Spinal cord (tissue), 10 donors: Measurements from ENCODE around the gene DTX3L. TPM values are rescaled to one million over a fixed set of nuclear protein-coding genes. Genes with fewer than 3 reads are reported as not detected.

Experiments used
- DNase-seq, 6 donors: peaks; one replicate each; pipeline versions ENCODE4 v3.0.0 to v3.0.0-alpha.2; 2013 to 2015; ENCODE audit warnings: low spot score in 6 of 6, low read depth in 4 of 6
- H3K27ac ChIP-seq: one replicate; pipeline ENCODE4 v1.5.1; 2013; ENCODE audit warnings: low read depth, low read length, control low read depth
- H3K27me3 ChIP-seq: one replicate; pipeline ENCODE4 v1.6.1; 2013; ENCODE audit warnings: low read length; ENCODE audit not compliant: control insufficient read depth, insufficient read depth
- H3K36me3 ChIP-seq: one replicate; pipeline ENCODE4 v1.6.1; 2013; ENCODE audit warnings: low read length; ENCODE audit not compliant: control insufficient read depth, insufficient read depth
- H3K4me1 ChIP-seq: one replicate; pipeline ENCODE4 v1.6.1; 2013; ENCODE audit warnings: low read length; ENCODE audit not compliant: control insufficient read depth, insufficient read depth
- H3K4me3 ChIP-seq: one replicate; pipeline ENCODE4 v1.5.1; 2013; ENCODE audit warnings: low read depth, low read length, control low read depth
- H3K9me3 ChIP-seq: one replicate; pipeline ENCODE4 v1.6.1; 2013; ENCODE audit warnings: low read length; ENCODE audit not compliant: control insufficient read depth, insufficient read depth
- WGBS: methylation state at CpG from one replicate; pipeline ENCODE4 v1.1.5; 2013; ENCODE audit warnings: missing lambda C conversion rate; ENCODE audit not compliant: insufficient coverage; 5-methylcytosine and 5-hydroxymethylcytosine counted together
- polyA plus RNA-seq, 2 donors: library from polyadenylated mRNA; unstranded; fragments of 120-200 nt; gene quantifications; one replicate each; pipeline ENCODE4 v1.2.1, GENCODE V29; 2013; ENCODE audit not compliant: insufficient read length in 2 of 2
- total RNA-seq, 2 donors: library from RNA; depleted of rRNA in 1 of 2; stranded (reverse); fragments of 120-200 nt in 1 of 2; fragments of >200 nt in 1 of 2; gene quantifications; one replicate each; pipeline versions ENCODE4 v1.2.3 to v1.2.4, GENCODE V29; 2013 to 2014
- donor health status: healthy.

DTX3L gene
- total and polyA plus RNA-seq, 4 donors: 6.8 to 13.4 (median 10.6) TPM

DNA sequence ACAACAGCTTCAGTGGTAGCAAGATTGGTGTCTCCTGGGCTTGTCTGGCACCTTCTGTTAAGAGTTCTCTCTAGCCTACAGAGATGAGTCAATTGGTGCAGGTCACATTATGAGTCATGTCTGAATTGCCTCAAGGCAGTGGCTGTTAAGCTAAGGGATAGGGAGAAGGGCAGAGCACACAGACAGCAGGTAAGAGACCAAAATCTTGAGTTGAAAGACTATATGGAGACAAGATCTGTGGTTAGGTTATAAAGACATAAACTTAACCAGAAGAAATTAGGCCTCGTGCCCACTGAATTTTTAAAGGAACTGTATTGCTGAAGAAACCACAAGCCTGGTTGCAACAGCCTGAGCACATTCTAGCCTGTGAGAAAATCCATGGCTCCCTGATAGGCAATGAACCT, 30.2 kb upstream of the DTX3L start:
- H3K4me3 ChIP-seq: no peak overlapping the region
- no peak overlapping the region for H3K27ac ChIP-seq
- no peaks in the 10 kb centered on the region for H3K9me3 ChIP-seq
- no peak for DNase-seq
- no peaks in the 10 kb centered on the region for H3K4me1 ChIP-seq
- no CpG with 5 or more reads among the region's 1 CpG for WGBS
- H3K36me3 ChIP-seq: peaks cover 4% of the 10 kb centered on the region
- H3K27me3 ChIP-seq: no peaks in the 10 kb centered on the region

DNA sequence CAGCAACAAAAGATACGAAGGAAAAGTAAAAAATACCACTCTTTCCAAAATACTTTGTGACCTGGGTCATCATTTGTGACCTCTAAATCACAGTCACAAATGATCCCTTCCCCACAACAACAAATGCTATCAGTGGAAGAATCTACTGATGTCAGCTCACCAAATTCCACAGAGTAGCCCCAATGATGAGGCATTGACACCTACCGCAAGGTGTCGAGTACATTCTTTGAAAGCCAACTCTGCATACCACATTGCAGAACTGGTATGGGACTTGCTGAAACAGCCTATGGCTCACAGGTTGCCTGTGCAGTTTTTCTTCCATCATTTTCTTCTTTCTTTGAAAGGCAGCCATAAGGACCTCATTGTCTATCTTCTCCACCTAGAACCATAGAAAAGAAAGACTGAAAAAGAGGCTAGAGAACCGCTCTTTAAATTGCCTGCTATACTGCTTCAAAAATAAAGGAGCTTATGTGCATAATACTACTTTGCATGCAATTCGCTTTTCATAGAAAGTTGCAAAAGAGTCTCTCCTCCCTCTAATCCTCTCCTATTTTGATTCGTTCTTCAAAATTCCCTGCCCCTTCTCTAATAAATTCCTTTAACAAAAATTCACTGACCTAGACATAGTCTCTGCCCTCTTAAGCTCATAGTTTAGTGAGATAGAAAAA, 28.0 kb upstream of the DTX3L start:
- H3K27ac ChIP-seq: no peak overlapping the region
- H3K4me3 ChIP-seq: no peak overlapping the region
- no peaks in the 10 kb centered on the region for H3K4me1 ChIP-seq
- H3K36me3 ChIP-seq: peaks cover 7% of the 10 kb centered on the region
- no peaks in the 10 kb centered on the region for H3K27me3 ChIP-seq
- no peak for DNase-seq
- no peaks in the 10 kb centered on the region for H3K9me3 ChIP-seq
- whole genome bisulfite sequencing: 77% methylated on average over 2 of the region's 6 CpGs

DNA sequence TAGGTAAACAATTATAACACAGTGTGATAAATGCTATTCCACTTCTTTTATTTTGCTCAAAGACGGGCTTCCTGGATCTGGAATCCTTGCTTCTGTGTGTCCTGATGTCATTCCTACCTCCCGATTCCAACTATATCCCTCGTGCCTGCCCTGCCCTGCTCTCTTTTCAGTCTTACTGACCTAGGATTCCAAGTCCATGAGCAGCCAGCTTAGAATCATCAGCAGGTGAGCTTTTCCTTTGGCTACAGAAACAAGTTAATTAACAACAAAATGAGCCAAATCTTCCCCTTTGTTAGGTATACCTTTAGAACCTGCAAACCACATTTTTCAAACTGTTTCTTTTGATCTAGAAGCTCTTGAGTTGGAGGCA, 27.5 kb upstream of the DTX3L start:
- no peaks in the 10 kb centered on the region for H3K9me3 ChIP-seq
- no peaks in the 10 kb centered on the region for H3K4me1 ChIP-seq
- H3K4me3 ChIP-seq: no peak overlapping the region
- 68% methylated on average over 3 of the region's 3 CpGs for WGBS
- H3K27ac ChIP-seq: no peak overlapping the region
- no peaks in the 10 kb centered on the region for H3K27me3 ChIP-seq
- no peak for DNase-seq
- peaks cover 7% of the 10 kb centered on the region for H3K36me3 ChIP-seq

DNA sequence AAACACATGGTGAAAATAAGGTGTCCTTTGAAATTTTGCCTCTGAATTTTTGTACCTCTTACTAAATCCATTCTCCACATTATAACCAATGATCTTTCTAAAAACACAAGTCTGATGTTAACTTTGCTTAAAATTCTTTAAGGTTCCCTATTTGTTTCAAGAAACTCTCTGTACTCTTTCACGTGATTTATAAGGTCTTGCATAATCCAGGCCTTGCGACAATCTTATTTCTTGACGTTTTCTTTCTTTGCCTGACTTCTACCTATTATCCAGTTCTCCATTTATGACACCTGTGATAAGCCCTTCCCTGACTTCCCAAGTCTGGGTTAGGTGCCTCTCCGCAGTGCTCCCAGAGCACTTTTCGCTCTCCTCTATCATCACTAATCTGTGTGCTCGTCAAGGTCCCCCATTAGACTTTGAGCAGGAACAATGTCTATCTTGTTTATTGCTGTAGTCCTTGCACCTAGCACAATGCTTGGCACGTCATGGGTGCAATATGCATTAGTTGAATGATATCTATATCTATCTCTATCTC, 25.1 kb upstream of the DTX3L start:
- peaks cover 10% of the 10 kb centered on the region for H3K36me3 ChIP-seq
- no peaks in the 10 kb centered on the region for H3K4me1 ChIP-seq
- H3K9me3 ChIP-seq: no peaks in the 10 kb centered on the region
- no peaks in the 10 kb centered on the region for H3K27me3 ChIP-seq
- H3K27ac ChIP-seq: no peak overlapping the region
- no peak overlapping the region for H3K4me3 ChIP-seq
- DNase-seq: no peak
- 97% methylated on average over 3 of the region's 7 CpGs for WGBS

DNA sequence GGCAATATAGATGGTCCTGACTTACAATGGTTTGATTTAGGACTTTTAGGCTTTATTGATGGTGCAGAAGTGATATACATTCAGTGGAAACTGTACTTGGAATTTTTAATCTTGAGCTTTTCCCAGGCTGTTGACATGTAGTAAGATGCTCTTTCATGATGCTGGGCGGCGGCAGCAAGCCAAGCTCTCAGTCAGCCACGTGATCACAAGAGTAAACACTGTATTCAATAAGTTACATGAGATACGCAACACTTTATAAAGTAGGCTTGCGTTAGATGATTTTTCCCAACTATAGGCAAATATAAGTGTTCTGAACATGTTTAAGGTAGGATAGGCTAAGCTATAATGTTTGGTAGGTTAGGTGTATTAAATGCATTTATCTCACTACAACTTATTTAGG, 18.0 kb upstream of the DTX3L start:
- Histone ChIP-seq H3K4me3 (no peak overlapping the region), H3K27ac (no peak overlapping the region), H3K4me1 (no peaks in the 10 kb centered on the region), H3K36me3 (peaks cover 11% of the 10 kb centered on the region), H3K27me3 (no peaks in the 10 kb centered on the region), H3K9me3 (no peaks in the 10 kb centered on the region)
- no peak for DNase-seq
- no CpG with 5 or more reads among the region's 5 CpGs for WGBS

DNA sequence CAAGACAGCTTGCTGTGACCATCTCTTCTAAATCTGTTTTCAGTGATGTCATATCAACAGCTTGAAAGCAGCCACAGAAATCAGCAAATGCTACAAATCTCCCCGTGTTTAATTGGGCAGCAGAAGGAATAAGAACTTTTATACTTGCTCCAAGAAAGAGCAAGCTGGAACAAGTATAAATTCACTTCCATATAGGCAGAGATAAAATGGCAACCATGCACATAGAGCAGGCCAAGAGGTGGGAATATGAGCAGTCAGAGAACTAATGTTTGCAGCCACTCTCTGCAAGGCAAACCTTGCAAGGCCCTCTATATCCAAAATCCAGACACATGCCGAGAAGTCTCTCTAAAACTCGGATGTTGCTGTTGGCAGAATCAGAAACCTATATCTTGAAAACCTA, 16.1 kb upstream of the DTX3L start:
- H3K4me1 ChIP-seq: no peaks in the 10 kb centered on the region
- no peaks in the 10 kb centered on the region for H3K9me3 ChIP-seq
- no peak overlapping the region for H3K27ac ChIP-seq
- WGBS: no CpG with 5 or more reads among the region's 3 CpGs
- no peaks in the 10 kb centered on the region for H3K27me3 ChIP-seq
- no peak overlapping the region for H3K4me3 ChIP-seq
- DNase-seq: peak in 1 of 6 donors; percentile 25
- H3K36me3 ChIP-seq: peaks cover 11% of the 10 kb centered on the region

DNA sequence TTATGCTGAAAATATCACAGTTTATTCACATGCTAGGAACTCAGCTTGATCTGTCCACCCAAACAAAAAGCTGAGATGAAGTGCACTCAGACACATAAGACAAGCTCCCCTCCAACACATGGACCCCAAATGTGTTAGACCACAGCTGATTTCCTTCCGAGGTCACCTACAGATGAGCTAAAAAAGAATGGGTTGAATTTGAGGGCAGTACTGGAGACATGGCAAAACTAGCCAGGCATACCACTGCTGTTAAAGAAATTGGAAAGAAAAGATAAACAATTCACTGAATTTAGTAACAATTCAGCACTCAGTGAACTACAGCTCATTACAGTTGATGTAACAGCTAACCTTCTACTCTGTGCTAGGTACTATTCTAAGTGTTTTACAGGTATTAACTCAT, 15.5 kb upstream of the DTX3L start:
- Histone ChIP-seq H3K4me3 (no peak overlapping the region), H3K9me3 (no peaks in the 10 kb centered on the region), H3K27ac (no peak overlapping the region), H3K4me1 (no peaks in the 10 kb centered on the region), H3K27me3 (no peaks in the 10 kb centered on the region), H3K36me3 (peaks cover 11% of the 10 kb centered on the region)
- DNase-seq: no peak
- no CpG with 5 or more reads among the region's 1 CpG for WGBS

DNA sequence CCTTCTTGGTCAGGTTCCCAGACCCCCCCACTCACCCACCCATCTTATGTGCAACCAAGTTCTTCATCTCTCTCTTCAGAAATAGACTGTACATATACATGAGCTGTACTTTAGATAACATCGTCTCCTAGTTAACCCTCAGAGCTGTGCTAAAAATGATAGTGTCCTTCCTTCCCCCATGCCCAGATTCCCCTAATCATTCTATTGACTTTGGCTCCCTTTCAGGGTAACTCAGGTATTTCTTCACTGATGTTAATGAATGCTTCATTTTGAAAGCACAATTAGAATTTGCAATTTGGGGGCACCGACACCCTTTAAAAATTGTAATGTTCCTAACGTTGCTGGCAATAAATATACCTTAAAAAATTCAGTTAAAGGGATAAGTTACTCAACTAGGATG, 11.0 kb upstream of the DTX3L start:
- Histone ChIP-seq H3K9me3 (no peaks in the 10 kb centered on the region), H3K36me3 (peaks cover 3% of the 10 kb centered on the region), H3K27me3 (no peaks in the 10 kb centered on the region), H3K27ac (no peak overlapping the region), H3K4me1 (no peaks in the 10 kb centered on the region), H3K4me3 (no peak overlapping the region)
- no peak for DNase-seq
- WGBS: 100% methylated on average over 1 of the region's 3 CpGs

DNA sequence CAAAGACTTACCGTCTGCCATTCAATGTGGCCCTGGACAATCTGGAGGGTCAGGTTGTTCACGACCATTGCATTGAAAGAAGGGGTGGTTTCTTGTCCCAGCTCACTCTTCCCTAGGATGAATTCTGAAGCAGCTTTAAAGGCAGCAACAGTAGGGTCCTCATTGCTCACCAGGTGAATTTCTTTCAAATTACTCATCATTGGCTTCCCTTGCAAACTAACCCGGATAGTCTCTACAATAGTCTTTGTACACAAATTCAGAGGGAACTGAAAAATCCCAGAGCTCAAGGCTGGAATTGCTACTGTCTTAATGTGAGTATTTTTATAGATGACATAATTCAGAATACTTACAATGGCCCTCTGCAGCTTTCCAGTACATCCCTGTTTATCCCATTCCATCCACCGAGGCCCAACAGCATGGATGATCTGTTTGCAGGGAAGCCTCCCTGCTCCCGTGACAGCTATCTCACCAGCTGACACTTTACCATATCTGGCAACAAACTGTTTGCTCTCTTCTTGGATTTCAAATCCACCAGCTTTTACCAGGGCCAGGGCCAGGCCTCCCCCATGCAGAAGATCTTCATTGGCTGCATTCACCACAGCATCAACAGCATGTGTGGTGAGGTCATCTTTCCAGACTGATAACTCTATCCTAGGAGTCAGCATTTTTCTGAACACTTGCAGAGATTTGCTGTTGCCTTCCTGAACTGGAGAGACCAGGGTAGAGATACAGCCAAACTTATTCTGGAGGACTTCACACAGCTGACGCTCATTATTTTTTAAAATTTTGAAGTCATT, 8.7 kb upstream of the DTX3L start:
- H3K9me3 ChIP-seq: no peaks in the 10 kb centered on the region
- no peak for DNase-seq
- 89% methylated on average over 4 of the region's 6 CpGs for WGBS
- peaks cover 3% of the 10 kb centered on the region for H3K36me3 ChIP-seq
- no peak overlapping the region for H3K27ac ChIP-seq
- H3K4me1 ChIP-seq: no peaks in the 10 kb centered on the region
- H3K4me3 ChIP-seq: no peak overlapping the region
- H3K27me3 ChIP-seq: no peaks in the 10 kb centered on the region

DNA sequence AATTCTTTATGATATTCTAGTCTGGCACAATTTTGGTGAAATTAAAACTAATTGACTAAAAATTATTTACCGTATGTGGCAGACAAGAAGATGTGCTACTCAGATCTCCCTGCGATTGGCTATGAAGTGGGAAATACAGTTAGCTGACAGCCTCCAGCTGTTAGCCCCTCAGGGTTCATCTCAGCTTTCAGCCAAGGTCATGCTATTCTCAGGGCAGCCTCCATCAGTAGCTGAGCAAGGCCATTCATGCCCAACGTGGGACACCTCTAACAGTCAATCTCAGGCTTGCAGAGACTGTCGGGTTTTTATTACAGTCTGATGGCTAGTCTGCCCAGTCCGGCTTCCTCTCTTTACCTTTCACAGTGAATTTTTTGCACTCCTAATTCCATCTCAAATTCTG, 6.8 kb upstream of the DTX3L start:
- WGBS: 58% methylated on average over 3 of the region's 5 CpGs
- no peak for DNase-seq
- H3K4me1 ChIP-seq: no peaks in the 10 kb centered on the region
- H3K27me3 ChIP-seq: no peaks in the 10 kb centered on the region
- H3K36me3 ChIP-seq: no peaks in the 10 kb centered on the region
- H3K9me3 ChIP-seq: no peaks in the 10 kb centered on the region
- no peak overlapping the region for H3K27ac ChIP-seq
- no peak overlapping the region for H3K4me3 ChIP-seq
